Measurements from ENCODE around the gene CAPS2.

Gene CAPS2

GRCh38 chr12:75337905-75338304 lies 7.8 kb upstream of the CAPS2 start:
- in situ Hi-C loops (cut with MboI; ENCODE audit: low pct_unique_long_range_greater_than_20kb, low sequenced_read_pairs, unreplicated experiment), result loop anchor here (10.0 to 25.0 kb wide), 2 partner anchors 167 to 699 kb away; partner anchors contain the start of gene PHLDA1
- TF ChIP-seq, protein P1, sequence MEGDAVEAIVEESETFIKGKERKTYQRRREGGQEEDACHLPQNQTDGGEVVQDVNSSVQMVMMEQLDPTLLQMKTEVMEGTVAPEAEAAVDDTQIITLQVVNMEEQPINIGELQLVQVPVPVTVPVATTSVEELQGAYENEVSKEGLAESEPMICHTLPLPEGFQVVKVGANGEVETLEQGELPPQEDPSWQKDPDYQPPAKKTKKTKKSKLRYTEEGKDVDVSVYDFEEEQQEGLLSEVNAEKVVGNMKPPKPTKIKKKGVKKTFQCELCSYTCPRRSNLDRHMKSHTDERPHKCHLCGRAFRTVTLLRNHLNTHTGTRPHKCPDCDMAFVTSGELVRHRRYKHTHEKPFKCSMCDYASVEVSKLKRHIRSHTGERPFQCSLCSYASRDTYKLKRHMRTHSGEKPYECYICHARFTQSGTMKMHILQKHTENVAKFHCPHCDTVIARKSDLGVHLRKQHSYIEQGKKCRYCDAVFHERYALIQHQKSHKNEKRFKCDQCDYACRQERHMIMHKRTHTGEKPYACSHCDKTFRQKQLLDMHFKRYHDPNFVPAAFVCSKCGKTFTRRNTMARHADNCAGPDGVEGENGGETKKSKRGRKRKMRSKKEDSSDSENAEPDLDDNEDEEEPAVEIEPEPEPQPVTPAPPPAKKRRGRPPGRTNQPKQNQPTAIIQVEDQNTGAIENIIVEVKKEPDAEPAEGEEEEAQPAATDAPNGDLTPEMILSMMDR (IDR thresholded peaks at IDR 0.05; ENCODE audit: extremely low read depth, insufficient read depth, missing control alignments), result no peak
- peak; percentile 27 for DNase-seq (ENCODE audit: low spot score)

GRCh38 chr12:75334384-75335030 lies 4.4 kb upstream of the CAPS2 start, which contains the start of gene GLIPR1L1:
Gene GLIPR1L1, plus strand, starts transcription at chr12:75334670. Its CDS starts 59 bp downstream, at chr12:75334729.
- DNase-seq (ENCODE audit: low spot score), result peak; percentile 67
- in situ Hi-C loops (cut with MboI; ENCODE audit: low pct_unique_long_range_greater_than_20kb, low sequenced_read_pairs, unreplicated experiment), result loop anchor here (10.0 to 25.0 kb wide), 2 partner anchors 170 to 703 kb away; partner anchors contain the start of gene PHLDA1
- TF ChIP-seq, protein P1 (IDR thresholded peaks at IDR 0.05; ENCODE audit: extremely low read depth, insufficient read depth, missing control alignments), result peak; percentile 79

DNA sequence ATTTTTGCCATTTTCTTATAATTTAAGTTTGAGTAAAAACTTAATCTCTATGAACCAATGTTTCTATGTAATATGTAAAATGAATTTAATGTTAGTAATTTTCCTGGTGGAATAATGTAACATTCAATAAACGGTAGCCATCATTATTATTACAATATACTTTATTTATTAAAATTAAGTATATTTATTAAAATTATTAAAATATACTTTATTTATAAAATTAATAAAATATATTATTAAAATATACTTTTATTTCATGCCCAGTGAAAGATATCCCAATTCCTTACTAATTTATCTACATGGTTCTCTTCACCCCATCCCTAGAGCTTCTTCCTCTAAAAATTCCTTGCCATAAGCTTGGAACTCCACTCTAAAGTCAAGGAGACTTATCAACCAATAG lies 2.5 kb downstream of the CAPS2 start:
- TF ChIP-seq, protein P1 (IDR thresholded peaks at IDR 0.05; ENCODE audit: extremely low read depth, insufficient read depth, missing control alignments), result no peak
- in situ Hi-C loops (cut with MboI; ENCODE audit: low pct_unique_long_range_greater_than_20kb, low sequenced_read_pairs, unreplicated experiment), result loop anchor here (25.0 kb wide), 1 partner anchor 710 kb away; the partner anchor contains the start of gene PHLDA1
- DNase-seq (ENCODE audit: low spot score), result no peak

GRCh38 chr12:75323663-75324062 lies 6.5 kb downstream of the CAPS2 start:
- TF ChIP-seq, protein P1 (IDR thresholded peaks at IDR 0.05; ENCODE audit: extremely low read depth, insufficient read depth, missing control alignments), result no peak
- in situ Hi-C loops (cut with MboI; ENCODE audit: low pct_unique_long_range_greater_than_20kb, low sequenced_read_pairs, unreplicated experiment), result no loop called here
- DNase-seq (ENCODE audit: low spot score), result no peak

DNA sequence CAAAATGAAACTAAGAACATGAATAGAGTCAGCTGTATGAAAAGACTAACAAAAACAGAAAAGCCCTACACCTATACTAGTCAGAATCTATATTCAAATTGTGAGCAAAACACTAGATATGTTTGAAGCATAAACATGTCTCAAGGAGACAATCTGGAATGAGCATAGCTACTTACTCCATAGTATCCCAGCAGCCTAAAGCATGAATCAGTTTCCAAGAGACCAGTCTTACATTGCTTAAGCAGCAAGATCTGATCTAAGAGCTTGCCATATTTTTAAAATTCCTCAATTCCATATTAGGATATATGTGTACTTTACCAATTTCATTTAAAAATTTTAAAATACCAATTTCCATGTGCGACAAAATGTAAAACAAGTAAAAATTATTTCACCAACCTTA lies 7.7 kb downstream of the CAPS2 start:
- TF ChIP-seq, protein P1 (IDR thresholded peaks at IDR 0.05; ENCODE audit: extremely low read depth, insufficient read depth, missing control alignments), result no peak
- DNase-seq (ENCODE audit: low spot score), result no peak
- in situ Hi-C loops (cut with MboI; ENCODE audit: low pct_unique_long_range_greater_than_20kb, low sequenced_read_pairs, unreplicated experiment), result no loop called here

DNA sequence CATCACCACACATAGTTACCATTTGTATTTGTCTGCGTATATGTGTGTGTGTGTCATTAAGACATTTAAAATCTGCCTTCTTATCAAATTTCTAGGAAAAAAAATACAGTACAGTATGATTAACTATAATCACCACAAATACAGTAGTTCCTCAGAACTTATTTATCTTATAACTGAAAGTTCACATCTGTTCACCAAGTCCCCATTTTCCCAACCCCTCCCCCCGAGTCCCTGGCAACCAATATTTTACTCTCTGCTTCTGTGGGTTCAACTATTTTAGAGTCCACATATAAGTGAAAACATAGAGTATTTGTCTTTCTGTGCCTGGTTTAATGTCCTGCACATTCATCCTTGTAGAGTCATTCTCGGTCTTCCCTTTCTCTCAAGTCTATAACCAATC lies 12.3 kb downstream of the CAPS2 start:
- in situ Hi-C loops (cut with MboI; ENCODE audit: low pct_unique_long_range_greater_than_20kb, low sequenced_read_pairs, unreplicated experiment), result no loop called here
- TF ChIP-seq, protein P1 (IDR thresholded peaks at IDR 0.05; ENCODE audit: extremely low read depth, insufficient read depth, missing control alignments), result no peak
- no peak for DNase-seq (ENCODE audit: low spot score)

Data from GM13977 (cell line).